Lung (tissue), 12 donors: ENCODE data around the gene PPP1R14D. TPM values are rescaled to one million over a fixed set of nuclear protein-coding genes. Genes with fewer than 3 reads are reported as not detected.

Experiments
- ATAC-seq: fragments of 200-7000 bp; cut with Tn5 transposase; one replicate; pipeline ENCODE4 v1.9.1; 2020; ENCODE audit warnings: moderate number of reproducible peaks; ENCODE audit not compliant: insufficient read depth, low FRiP score
- DNase-seq, 3 donors: peaks; one replicate each; pipeline ENCODE4 v3.0.0-alpha.2; 2013 to 2017
- H3K27ac ChIP-seq, 2 donors: one replicate each; pipeline ENCODE4 v1.5.1; 2013; ENCODE audit warnings: mild to moderate bottlenecking in 2 of 2, moderate library complexity in 2 of 2, control low read depth in 1 of 2, inconsistent platforms in 1 of 2, low read depth in 1 of 2, low read length in 1 of 2
- H3K27me3 ChIP-seq, 3 donors: one replicate each; pipeline ENCODE4 v1.5.1; 2013; ENCODE audit warnings: low read length in 2 of 3; ENCODE audit not compliant: control insufficient read depth in 3 of 3, insufficient read depth in 3 of 3
- H3K36me3 ChIP-seq, 4 donors: one replicate each; pipeline ENCODE4 v1.5.1; 2013; ENCODE audit warnings: low read length in 4 of 4, mild to moderate bottlenecking in 1 of 4, moderate library complexity in 1 of 4; ENCODE audit not compliant: control insufficient read depth in 4 of 4, insufficient read depth in 4 of 4
- H3K4me1 ChIP-seq, 5 donors: one replicate each; pipeline ENCODE4 v1.5.1; 2013; ENCODE audit warnings: low read length in 5 of 5, mild to moderate bottlenecking in 2 of 5, moderate library complexity in 1 of 5; ENCODE audit not compliant: control insufficient read depth in 5 of 5, insufficient read depth in 5 of 5
- H3K4me3 ChIP-seq: one replicate; pipeline ENCODE4 v1.5.1; 2013; ENCODE audit warnings: mild to moderate bottlenecking, control low read depth, moderate library complexity
- H3K9ac ChIP-seq, 2 donors: one replicate each; pipeline ENCODE4 v1.5.1; 2013; ENCODE audit warnings: low read length in 2 of 2, control low read depth in 1 of 2; ENCODE audit not compliant: insufficient read depth in 1 of 2
- H3K9me3 ChIP-seq, 4 donors: one replicate each; pipeline ENCODE4 v1.5.1; 2013; ENCODE audit warnings: low read length in 3 of 4, mild to moderate bottlenecking in 1 of 4, moderate library complexity in 1 of 4; ENCODE audit not compliant: control insufficient read depth in 4 of 4, insufficient read depth in 3 of 4
- CTCF ChIP-seq: IDR thresholded peaks from 2 replicates; pipeline ENCODE4 v1.5.1; 2012; ENCODE audit warnings: mild to moderate bottlenecking; ENCODE audit errors: control extremely low read depth, extremely low read depth
- WGBS, 2 donors: extraction: QIAGEN DNeasy Blood & Tissue Kit; methylation state at CpG; one replicate each; pipeline ENCODE4 v1.1.7; 2013; 5-methylcytosine and 5-hydroxymethylcytosine counted together
- polyA plus RNA-seq, 2 donors: library from polyadenylated mRNA; stranded (reverse); fragments of 200-250 nt; gene quantifications; one replicate each; pipeline ENCODE4 v1.2.1, GENCODE V29; 2013
- total RNA-seq, 2 donors: library from RNA; depleted of rRNA in 1 of 2; stranded (reverse); fragments of >200 nt in 1 of 2; gene quantifications; one replicate each; pipeline ENCODE4 v1.2.1, GENCODE V29; 2014 to 2021
- donor health status: control.
- donor health status: control.
- donor health status: Bipolar disorder and iron deficiency.
- donor health status: healthy.
- donor health status: DM: yes; HTN: yes; CAD: no.

PPP1R14D gene
- total and polyA plus RNA-seq, 4 donors, result 0.22 TPM; not detected in 3

- Histone ChIP-seq H3K4me3 (no peak overlapping the region), H3K36me3 (peaks cover 0 to 17% (median 12%) of the 10 kb centered on the region in 4 donors), H3K9me3 (no peaks in the 10 kb centered on the region), H3K27ac (no peak overlapping the region), H3K4me1 (peaks cover 0 to 24% (median 5%) of the 10 kb centered on the region in 5 donors), H3K27me3 (no peaks in the 10 kb centered on the region), H3K9ac (no peak overlapping the region)
- 92 to 98% methylated on average over 11 to 12 of the region's 12 CpGs for WGBS, 2 donors
- TF ChIP-seq CTCF, result no peak
- no peak for DNase-seq
- no peak for ATAC-seq
These were observed 15.6 kb downstream of the PPP1R14D start for GRCh38 chr15:40812721-40813425.

- WGBS, 2 donors, result 77 to 89% methylated on average over 8 of the region's 8 CpGs
- no peak overlapping the region for H3K4me3 ChIP-seq
- H3K27ac ChIP-seq, result no peak overlapping the region
- ATAC-seq (no peak), DNase-seq (no peak)
- H3K9me3 ChIP-seq, result no peaks in the 10 kb centered on the region
- peaks cover 0 to 15% (median 11%) of the 10 kb centered on the region in 4 donors for H3K36me3 ChIP-seq
- H3K9ac ChIP-seq, result no peak overlapping the region
- peaks cover 0 to 12% (median 5%) of the 10 kb centered on the region in 5 donors for H3K4me1 ChIP-seq
- no peak for TF ChIP-seq CTCF
- H3K27me3 ChIP-seq, result no peaks in the 10 kb centered on the region
These were observed 19.6 kb downstream of the PPP1R14D start for GRCh38 chr15:40808861-40809450.

- Histone ChIP-seq H3K9ac (peak overlapping the region in 1 of 2 donors; percentile 11), H3K27ac (no peak overlapping the region), H3K4me3 (peak overlapping the region; percentile 53), H3K36me3 (peaks cover 0 to 12% (median 7%) of the 10 kb centered on the region in 4 donors), H3K9me3 (no peaks in the 10 kb centered on the region), H3K4me1 (peaks cover 0 to 12% (median 5%) of the 10 kb centered on the region in 5 donors), H3K27me3 (no peaks in the 10 kb centered on the region)
- 9 to 29% methylated on average over 19 of the region's 19 CpGs for WGBS, 2 donors
- no peak for ATAC-seq
- DNase-seq, result no peak
- no peak for TF ChIP-seq CTCF
These were observed 20.5 kb downstream of the PPP1R14D start for GRCh38 chr15:40807888-40808461.
